GM12874 (cell line): ENCODE measurements around the gene ARMS2.

Experiments
- CTCF ChIP-seq: IDR thresholded peaks from 2 replicates; pipeline ENCODE4 v1.5.1; 2011; ENCODE audit warnings: low read depth, mild to moderate bottlenecking, control low read depth, low read length, moderate library complexity; ENCODE audit not compliant: insufficient read depth

The ARMS2 gene

GRCh38 chr10:122441961-122442360 lies 12.5 kb upstream of the ARMS2 start:
- TF ChIP-seq CTCF: no peak

DNA sequence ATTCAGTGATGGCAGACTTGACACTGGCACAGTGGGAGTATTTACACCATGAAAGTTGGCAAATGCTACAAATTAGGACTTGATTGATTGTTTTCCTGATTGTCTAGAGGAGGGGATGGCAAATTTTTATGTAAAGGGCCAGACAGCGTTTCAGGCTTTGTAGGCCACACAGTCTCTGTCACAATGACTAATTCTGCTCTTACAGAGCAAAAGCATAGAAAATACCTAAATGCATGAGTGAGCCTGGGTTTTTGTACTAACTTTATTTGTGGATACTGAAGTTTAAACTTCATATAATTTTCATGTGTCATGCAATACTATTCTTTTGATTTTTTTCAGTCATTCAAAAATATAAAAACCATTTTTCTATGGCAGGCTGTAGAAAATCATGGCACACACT lies 9.0 kb upstream of the ARMS2 start:
- TF ChIP-seq CTCF: no peak

DNA sequence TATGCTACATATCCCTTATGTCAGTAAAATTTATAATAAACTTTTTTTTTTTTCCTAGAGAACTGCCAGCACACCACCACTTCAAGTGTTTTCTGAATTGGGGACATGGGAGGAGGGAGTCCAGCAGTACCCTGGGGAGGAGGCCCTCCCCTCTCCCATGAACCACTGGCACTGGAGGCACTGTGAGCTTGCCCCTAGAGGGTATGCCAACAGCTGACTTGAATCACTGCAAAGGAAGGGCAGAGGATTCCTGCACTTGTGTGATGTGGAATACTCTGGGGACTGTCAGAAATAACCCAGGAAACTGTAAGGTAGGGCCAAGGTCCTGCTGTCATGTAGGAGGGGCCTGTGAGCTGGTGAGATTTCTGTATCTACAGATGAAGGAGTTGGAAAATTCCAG lies 8.5 kb upstream of the ARMS2 start:
- no peak for TF ChIP-seq CTCF

GRCh38 chr10:122446668-122447423 lies 7.6 kb upstream of the ARMS2 start:
- no peak for TF ChIP-seq CTCF

DNA sequence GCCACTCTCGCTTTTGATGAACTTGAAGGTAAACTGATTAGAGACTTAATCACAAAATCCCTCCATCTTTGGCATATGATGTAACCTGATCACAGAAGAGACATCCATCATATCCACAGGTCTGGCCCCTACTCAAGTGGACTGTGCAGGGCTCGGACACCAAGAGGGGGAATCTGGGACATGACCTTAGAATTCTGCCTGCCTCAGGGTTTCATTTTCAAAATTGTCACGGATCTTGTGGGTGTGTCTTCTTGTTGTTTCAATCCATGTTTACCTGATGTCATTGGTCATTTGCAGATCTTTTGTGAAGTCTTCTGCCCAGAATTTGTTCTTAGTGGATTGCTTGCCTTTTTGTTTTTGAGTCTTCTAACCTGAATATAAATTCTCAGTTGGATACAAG lies 5.9 kb upstream of the ARMS2 start:
- TF ChIP-seq CTCF: no peak

DNA sequence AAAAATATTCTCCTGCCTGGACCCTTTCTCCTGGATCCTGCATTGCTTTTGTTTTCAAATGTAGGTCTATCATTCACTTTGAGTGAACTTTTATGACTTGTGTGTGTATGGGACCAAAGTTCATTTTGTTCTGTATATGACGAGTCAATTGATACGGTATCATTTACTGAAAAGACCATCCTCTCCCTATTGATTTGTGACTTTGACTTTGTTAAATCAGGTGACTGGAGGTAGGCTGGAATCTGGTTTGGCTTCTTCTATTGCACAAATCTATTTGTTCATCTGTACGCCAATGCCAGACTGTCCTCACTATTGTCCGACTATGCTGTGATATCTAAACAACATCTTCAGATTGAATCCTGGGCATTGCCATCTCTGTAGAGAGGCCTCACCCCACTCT lies 5.3 kb upstream of the ARMS2 start:
- no peak for TF ChIP-seq CTCF

GRCh38 chr10:122450353-122450990 lies 4.0 kb upstream of the ARMS2 start:
- no peak for TF ChIP-seq CTCF
